ENCODE results near the gene PLCD1.

DNA sequence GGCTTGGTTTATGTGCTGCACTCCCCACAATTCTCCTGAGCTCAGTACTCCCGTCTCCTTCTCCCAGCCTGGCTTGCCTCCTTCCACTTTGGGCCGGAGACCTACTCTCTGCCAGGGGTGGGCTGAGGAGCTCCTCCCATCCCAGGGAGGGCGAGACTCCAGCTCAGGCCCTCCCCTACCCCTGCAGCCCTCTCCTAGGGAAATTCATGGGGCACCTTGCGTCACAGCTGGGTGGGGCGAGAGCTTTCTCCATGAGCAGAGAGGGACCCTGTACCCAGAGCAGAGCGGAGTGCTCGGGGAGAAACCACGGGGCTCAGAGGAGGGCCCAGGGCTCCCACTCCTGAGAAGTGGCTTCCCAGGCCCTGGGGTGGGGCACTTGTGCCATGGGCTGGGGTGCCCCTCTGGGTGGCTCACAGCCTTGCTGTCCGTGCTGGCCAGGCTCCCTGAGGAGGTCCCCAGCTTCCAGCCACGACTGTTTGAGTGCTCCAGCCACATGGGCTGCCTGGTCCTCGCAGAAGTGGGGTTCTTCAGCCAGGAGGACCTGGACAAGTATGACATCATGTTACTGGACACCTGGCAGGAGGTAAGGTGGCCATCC, 25.5 kb downstream of the PLCD1 start:
- TF ChIP-seq, protein P1, sequence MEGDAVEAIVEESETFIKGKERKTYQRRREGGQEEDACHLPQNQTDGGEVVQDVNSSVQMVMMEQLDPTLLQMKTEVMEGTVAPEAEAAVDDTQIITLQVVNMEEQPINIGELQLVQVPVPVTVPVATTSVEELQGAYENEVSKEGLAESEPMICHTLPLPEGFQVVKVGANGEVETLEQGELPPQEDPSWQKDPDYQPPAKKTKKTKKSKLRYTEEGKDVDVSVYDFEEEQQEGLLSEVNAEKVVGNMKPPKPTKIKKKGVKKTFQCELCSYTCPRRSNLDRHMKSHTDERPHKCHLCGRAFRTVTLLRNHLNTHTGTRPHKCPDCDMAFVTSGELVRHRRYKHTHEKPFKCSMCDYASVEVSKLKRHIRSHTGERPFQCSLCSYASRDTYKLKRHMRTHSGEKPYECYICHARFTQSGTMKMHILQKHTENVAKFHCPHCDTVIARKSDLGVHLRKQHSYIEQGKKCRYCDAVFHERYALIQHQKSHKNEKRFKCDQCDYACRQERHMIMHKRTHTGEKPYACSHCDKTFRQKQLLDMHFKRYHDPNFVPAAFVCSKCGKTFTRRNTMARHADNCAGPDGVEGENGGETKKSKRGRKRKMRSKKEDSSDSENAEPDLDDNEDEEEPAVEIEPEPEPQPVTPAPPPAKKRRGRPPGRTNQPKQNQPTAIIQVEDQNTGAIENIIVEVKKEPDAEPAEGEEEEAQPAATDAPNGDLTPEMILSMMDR (IDR thresholded peaks at IDR 0.05) = no peak
- TF ChIP-seq POLR2AphosphoS5 (IDR thresholded peaks at IDR 0.05) (no peak), POLR2A (IDR thresholded peaks at IDR 0.05) (no peak)
